HuH-7 (cell line): Measurements from ENCODE around the gene VSTM5.

Source experiments
- DNase-seq: peaks from one replicate; pipeline ENCODE4 v3.0.0; 2011; ENCODE audit warnings: low spot score

Gene VSTM5

DNA sequence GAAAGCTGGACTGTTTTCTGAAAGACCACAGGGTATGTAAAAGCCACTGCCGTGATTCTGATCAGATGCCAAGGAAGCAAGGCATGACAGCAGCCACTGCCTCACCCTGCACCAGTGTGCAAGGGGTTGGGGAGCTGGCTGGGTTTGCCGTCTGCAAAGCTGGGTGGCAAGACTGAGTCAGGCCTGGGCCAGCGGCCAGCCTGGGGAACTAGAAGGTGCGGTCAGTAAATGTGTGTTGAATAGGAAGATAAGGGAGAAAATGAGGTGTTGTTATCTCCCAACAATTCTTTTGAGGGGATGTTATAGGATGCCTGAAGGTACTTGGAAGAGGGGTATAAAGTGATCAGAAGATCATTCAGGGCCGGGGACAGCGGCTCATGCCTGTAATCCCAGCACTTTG lies 8.0 kb downstream of the VSTM5 start:
- DNase-seq = no peak

DNA sequence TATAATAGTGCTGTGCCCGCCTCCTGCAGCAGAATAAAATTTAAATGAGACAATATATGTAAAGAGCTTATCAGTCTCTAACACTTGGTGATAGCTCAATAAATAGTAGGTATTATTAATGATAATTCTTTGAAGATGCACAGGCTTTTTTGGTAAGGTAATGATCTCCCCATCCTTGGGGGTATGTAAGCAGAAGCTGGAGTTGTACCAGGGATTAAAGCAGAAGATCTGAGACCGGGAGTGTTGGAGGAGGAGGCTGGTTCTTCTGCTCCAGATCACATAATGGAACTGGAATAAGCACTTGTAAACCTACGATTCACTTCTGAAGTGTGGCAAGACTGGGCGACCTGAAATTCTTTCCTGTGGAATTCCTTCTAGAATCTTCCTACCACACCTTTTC lies 8.4 kb downstream of the VSTM5 start:
- DNase-seq = no peak

DNA sequence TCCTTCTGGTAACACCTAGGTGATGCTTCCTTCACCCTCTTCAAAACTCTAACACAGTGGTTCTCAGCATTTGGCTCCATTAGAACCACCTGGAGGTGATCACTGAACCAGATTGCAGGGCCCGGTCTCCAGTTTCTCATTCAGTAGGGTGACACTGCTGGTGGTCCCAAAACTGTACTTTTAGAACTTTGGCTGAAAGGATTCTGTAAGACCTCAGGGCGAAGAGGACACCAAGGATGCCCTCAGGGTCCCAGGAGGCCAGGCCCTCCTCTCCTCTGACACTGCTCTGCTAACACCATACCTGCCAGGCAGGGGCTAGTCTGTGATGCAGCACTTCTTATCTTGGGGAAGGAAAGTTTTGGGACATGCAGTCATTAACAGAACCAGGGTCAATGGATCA lies 9.0 kb downstream of the VSTM5 start:
- no peak for DNase-seq

DNA sequence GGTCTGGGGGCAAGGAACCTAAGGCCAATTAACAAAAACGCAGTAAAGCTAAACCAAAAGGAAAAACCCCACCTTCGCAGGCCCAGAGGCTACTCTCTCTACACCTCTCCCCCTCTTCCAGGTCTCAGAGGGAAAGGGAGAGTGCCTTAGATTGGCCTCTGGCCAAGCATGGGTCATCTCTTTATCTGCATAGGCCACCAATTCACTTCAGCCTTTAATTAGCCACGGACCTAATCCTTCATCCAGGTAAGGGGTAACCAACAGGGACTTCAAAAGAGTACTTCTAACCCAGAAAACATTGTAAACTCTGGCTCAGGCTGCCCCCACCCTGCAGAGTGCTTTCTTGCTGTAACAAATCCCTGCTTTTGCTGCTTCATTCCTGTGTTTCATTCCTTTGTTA lies 9.4 kb downstream of the VSTM5 start:
- DNase-seq = no peak

DNA sequence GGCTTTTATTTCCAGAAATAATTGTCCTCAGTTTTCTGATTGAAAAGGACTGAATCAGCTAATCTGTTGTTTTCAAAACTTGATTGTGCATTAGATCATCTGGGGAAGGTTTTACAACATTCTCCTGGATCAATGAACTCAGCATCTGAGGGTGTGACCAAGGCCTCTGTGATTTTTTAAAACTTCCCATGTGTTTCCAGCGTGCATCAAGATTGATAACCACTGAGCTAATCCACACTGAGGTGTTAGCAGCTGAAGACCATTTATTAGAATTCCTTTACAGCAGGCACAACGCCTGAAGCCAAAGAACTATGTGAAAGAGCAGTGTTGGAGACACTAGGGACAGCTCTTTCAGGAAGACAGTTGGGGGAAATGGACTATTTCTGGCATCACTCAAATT lies 10.2 kb downstream of the VSTM5 start:
- DNase-seq = no peak

DNA sequence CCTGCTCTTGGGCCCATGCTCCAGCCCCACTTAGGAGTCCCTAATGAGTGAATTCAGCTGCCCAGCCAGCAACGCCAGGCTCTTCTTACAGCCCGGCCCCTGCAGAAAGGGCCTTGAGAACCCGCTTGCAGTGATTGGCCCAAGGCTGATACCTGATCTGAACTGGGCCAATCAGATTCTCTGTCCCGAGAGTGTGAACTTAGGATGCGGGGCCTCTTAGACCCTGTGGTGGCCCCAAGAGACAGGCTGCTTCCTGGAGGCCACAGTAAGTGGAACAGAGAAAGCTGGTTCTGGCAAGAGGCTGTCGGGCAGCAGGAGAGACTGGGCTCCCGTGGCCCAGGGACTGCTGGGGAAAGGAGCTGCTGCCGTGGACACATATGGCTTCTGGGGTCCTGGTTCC lies 11.5 kb downstream of the VSTM5 start:
- DNase-seq = no peak

DNA sequence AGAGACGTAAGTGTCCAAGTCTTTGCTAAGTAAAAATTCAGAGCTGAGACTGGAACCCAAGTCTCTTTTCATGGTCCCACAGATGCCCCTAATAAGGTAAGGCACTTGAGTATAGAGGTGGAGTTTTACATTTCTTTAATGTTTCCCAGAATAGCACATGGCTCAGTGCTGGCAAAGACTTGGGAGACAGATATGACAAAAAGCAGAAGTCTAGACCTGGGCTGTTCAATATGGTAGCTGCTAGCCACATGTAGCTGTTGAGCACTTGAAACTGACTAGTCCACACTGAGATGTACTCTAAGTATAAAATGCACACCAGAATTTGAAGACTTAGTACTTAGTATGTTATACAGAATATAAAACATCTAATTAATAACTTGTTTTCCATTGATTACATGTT lies 17.6 kb downstream of the VSTM5 start:
- no peak for DNase-seq

DNA sequence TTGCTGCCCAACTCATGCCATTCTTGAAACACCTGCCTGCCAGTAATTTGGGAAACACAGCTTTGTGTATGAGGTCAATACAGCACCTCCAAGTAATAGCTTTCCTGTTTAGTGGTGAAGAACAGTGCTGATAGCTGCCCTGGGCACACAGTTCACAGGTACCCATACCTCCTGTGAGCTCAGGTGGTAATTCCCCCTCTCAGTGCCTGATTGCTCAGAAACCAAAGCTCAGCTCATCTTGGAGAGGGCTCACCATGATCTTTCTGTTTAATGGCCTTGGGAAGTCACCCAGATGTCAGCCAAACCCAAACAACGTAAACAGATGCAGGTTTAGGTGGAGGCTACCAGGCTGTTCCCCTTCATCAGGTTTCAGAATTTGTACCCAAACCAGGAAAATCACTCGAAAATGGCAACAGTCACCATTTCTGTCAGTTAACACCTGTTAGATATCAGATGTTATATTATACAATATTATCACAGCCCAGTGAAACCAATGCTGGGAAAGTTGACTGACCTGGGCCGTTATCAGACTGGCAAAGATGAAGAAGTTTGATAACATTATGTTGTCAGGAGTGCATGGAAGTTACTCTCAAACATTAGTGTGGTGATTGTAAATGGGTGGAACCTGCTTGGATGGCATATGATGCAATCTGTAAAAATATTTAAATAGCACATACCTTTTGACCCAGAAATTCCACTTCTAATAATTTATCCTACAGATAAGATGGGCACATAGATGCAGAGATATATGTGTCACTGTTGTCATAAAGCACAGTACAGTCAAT lies 18.9 kb downstream of the VSTM5 start:
- no peak for DNase-seq

DNA sequence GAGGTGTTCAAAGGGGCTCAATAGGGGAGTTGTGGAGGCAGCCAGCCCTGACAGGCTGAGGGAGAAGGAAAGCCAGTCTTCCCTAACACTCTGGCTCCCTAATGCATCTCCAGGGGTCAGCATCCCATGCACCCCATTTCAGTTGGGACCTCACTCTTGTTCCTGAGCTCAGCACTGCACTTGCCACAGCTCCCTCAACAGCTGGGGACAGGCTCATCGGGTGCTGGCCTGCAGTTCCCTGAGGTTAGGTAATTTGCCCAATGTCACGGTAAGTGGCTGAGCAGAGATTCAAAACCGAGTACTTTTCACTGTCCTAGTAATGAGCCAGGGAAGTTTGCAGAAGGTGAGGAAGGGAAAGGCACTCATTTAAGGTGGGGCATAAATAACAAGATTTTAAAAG lies 20.8 kb downstream of the VSTM5 start:
- DNase-seq = no peak

DNA sequence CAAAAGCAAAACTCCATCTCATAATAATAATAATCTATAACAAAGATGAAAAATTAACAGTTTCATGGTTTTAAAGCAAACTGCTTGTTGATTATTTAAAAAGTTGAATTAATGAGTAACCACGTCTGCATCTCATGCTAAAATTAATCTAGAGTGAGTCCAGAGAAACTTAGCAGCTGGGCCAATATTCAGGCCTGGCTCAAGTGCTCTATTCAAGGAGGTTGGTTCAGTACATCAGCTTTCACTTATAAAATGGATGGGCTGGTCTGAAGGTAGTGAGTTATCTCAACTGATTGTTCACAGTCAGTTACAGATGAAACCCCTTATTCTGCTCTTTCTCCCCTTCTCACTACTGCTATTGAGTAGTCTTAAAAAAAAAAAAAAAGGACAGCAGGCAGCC lies 23.1 kb downstream of the VSTM5 start:
- DNase-seq = no peak

DNA sequence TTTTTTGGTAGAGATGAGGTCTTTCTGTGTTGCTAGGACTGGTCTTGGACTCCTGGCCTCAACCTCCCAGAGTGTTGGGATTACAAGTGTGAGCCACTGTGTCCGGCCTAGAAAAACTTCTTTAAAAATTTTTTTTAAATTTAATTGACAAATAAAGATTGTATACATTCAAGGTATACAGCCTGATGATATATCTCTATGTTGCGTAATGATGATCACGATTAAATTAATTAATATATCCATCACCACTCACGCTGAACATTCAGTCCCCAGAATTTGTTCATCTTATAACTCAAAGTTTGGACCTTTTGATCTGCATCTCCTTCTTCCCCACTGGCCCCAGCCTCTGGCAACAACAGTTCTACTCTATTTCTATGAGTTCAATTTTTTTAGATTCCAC lies 27.2 kb downstream of the VSTM5 start:
- DNase-seq = no peak

DNA sequence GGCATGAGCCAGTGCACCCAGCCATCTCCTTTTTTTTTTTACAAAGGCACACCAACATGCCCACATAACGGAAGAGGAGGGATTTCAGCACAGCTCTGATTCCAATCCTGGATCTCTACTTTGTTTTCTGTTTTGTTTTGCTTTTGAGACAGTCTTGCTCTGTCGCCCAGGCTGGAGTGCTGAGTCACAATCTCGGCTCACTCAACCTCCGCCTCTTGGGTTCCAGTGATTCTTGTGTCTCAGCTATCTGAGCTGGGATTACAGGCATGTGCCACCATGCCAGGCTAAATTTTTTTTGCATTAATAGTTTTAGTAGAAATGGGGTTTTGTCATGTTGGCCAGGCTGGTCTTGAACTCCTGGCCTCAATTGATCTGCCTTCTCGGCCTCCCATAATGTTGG lies 28.1 kb downstream of the VSTM5 start:
- DNase-seq = no peak

DNA sequence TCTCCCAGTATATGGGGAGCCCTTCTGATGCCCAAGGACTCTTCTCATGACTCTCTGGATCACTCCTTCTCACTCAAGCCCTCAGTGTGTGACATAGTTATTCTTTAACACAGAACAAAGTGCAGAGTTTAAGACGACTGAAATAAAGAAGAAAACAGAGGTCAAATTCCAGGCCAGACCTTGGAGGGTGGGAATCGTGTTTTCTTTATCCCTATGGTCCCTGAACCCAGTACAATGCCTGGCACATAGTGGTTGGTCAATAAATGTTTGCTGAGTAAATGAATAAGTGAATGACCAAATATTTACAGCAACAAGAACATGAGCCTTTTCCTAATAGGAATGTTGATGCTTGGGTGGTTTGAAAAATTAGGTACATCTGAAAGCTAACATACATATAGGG lies 28.8 kb downstream of the VSTM5 start:
- DNase-seq = no peak

DNA sequence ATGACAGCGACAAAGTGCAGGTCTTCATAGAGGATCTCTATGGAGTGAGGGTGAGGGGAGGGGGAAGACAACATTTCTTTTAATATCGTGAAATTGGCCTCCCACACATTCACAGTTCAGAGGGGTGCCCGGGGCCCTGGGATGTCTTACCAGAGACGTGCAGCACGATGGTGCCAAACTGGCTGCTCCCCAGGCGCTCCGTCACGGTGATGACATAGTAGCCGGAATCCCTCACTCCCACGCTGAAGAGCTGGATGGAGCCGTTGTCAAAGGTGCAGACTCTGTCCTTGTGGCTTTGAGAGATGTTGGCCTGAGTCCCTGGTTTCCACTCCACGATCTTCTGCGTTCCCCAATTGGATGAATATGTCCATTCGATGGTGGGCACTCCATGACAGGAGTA lies 29.6 kb downstream of the VSTM5 start:
- DNase-seq = no peak

DNA sequence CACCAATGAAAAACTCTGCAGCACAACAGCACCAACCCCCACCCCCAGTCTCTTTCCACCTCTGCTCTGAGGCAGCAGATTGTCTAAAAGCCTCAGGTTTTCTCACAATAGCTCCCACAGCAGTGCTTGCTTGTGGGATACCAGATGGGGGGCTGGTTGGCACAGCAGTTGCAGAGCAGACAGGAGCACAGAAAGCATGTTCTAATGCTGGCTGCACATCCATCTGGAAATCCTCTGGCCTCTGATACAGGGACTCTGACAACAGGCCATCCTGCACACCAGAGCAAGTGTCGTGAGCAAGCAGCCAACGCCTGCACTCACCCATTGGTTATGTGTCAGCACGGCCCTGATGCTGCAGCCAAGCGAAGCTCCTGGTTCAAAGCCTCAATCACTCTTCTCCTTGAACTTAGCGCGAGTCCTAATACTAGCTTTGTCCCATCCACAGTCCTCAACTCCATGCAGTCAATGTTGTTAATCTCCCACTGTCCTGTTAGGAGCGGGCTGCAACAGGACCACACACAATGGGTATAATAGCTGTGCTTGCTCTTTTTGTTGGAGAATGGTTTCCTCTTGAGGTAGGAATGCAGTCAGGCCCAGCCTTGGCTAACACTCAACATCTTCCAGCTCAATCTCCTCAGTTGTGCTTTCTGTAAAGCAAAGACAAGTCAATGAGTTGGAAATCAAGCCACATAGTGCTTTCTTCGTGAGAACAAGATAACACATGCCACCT lies 30.3 kb downstream of the VSTM5 start:
- DNase-seq = no peak

DNA sequence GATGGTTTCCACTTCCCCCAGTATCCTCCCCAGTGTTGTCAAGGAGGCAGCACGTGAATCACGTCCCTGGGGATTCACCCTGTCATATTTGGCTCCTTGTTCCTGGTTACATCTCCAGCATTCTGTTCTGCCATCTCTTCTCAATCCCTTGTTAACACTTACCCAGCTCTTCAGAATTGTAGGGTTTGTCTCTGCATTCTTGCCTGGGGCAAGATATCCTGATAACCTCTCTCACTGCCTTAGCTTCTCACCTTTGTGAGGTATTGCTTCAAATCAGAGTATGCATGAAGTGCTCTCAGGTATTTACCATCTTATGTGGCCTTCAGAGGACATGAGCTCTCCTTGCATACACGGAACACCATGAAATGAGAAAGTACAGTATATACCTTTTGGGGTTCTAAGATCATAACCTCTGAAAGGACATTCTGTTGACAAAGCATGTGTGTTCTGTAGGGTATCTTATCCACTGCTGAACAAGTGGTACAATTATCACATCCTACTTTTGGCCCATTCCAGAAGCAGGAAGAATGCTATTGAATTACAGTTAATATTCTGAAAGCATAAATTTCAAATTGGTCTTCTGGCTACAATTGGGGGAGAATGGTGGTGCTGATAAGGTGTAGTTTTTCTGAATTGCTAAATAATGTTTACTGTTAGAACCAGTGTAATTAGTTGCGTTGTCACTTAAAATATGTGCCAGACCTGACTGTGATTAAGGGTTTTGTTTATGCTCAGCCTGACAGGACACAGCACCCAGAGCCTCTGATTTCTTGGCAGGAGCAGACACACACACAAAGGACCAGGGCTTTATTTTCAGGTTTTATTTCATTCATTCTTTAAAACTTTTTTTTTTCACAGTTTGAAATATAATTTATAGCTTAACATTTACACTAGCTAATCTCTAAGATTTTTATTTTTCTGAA lies 32.7 kb downstream of the VSTM5 start:
- no peak for DNase-seq

DNA sequence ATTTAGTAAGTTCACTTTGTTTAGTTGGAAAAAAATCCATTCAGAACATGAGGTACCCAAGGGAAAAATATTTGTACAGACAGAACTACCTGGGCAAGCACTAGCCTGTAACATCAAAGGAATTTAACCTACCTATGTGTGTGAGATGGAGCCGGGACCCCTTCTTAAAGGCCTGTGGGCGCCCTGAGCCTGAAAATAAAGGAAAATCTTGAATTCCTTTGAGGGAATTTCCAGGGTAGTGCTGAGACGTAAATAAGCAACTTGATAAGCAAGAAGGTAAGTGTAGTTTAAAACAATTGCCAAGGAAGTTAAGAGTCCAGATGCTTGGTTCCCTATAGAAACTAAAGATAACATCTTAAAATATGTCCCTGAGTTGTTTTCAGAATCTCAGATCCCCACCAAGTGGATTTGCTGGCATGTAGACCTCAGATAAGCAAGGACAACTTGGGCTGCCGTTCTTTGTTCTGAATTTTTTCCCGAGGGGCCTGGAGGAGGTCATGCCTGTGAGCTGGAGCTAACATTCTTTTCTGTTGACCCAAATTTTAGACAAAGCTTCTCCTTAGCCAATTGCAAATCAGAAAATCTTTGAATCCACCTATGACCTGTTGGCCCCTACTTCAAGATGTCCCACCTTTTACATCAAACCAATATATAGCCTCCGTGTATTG lies 35.3 kb downstream of the VSTM5 start:
- DNase-seq = no peak

DNA sequence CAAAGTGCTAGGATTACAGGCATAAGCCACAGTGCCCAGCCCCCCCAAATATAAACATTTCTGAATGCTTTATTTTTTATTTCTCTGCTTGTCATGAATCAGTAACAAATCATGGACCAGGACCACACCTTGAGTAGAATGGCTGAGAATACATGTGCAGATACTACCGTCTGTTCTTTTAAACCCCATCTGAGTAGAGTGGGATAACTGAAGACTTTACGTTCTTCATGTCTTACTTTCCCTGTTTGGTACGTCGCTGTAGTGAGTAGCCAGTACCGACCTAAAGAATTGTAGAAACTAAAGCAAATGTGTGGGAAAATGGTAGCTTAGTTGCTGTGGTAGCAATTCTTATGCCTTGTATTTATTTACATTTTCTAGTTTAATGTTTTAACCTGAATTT lies 36.4 kb downstream of the VSTM5 start:
- DNase-seq = no peak

DNA sequence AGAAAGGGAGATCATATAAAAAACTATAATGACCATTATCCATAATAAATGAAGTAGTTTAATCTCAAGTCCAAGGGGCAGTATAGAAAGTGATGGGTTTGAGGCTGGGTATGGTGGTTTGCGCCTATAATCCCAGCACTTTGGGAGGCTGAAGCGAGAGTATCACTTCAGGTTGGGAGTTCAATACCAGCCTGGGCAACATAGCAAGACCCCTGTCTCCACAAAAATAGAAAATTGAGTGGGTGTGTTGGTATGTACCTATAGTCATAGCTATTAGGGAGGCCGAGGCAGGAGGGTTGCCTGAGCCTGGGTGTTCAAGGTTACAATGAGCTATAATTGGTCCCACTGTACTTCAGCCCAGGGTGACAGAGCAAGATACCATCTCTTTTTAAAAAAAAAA lies 42.4 kb downstream of the VSTM5 start:
- DNase-seq = no peak

DNA sequence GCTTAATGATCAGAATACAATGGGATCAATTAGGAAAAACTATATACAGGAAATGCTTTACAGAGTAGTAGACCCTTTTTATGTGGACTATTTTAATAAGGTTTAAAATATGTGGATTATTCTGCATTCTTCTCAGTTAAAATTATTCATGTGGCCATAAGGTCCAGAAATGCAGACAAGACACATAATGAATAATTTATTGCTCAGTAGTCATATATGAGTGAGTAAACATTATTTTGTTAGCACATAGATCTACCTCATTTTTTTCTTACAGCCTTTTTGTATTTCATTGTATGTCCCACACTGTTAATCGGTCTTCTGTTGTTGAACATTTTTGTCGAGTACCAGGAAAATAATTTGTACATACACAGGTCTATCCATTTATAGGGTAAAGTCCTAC lies 45.5 kb downstream of the VSTM5 start:
- DNase-seq = no peak

DNA sequence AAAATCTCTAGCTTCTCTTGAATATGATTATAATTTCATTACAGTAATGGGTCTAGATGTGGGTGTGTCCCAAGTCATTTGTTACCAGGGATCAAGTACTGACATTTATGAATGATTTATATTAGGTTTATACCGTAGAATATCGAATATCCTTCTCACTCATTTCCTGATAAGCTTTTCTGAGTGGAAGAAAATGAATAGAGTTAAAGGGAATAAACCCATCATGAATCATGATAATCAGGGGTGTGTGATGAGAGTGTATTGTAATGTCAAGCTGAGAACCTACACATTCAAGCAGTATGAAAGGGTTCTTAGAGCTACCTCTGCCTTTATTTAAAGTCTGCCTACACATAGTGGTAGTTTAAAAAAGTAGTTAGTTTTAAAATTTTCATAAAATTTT lies 49.1 kb downstream of the VSTM5 start:
- DNase-seq = no peak
